HL-60 (cell line): Measurements from ENCODE around the gene NGLY1.

Experiments
- DNase-seq, 2 experiments: peaks; one replicate each; pipeline ENCODE4 v3.0.0-alpha.2; 2010 to 2020; ENCODE audit warnings: low read depth in 1 of 2, low spot score in 1 of 2
- H3K27ac ChIP-seq: fragments of 250-450 bp; sonication (Bioruptor Pico); replicated peaks from 2 replicates; pipeline ENCODE4 v1.5.1; 2020; ENCODE audit warnings: mild to moderate bottlenecking, moderate library complexity
- H3K27me3 ChIP-seq: fragments of 250-450 bp; sonication (Bioruptor Pico); 2 replicates; pipeline ENCODE4 v1.5.1; 2021; ENCODE audit warnings: mild to moderate bottlenecking, moderate library complexity; ENCODE audit not compliant: insufficient read depth, poor library complexity, severe bottlenecking
- H3K4me3 ChIP-seq: replicated peaks from 2 replicates; pipeline ENCODE4 v1.5.1; 2011; ENCODE audit warnings: mild to moderate bottlenecking, control low read depth, low read length; ENCODE audit not compliant: insufficient read depth
- GABPA ChIP-seq: IDR thresholded peaks from 2 replicates; pipeline ENCODE4 v1.6.1; 2012; ENCODE audit warnings: low read depth
- POLR2AphosphoS5 ChIP-seq: IDR thresholded peaks from 2 replicates; pipeline ENCODE4 v1.6.1; 2012; ENCODE audit warnings: low read depth
- SPI1 ChIP-seq: IDR thresholded peaks from 2 replicates; pipeline ENCODE4 v1.6.1; 2012; ENCODE audit warnings: low read depth, mild to moderate bottlenecking, borderline replicate concordance
- TF ChIP-seq, protein P1 (sequence below): IDR thresholded peaks from one replicate; pipeline ENCODE4 v1.5.1; 2011; ENCODE audit warnings: low read length, control low read depth, inconsistent platforms; ENCODE audit not compliant: insufficient read depth
- TF ChIP-seq, protein P2 (sequence below): IDR thresholded peaks from 2 replicates; pipeline ENCODE4 v1.6.1; 2012; ENCODE audit warnings: low read depth; ENCODE audit not compliant: insufficient replicate concordance

NGLY1 gene

GRCh38 chr3:25826510-25826909, 43.3 kb upstream of the NGLY1 start:
- H3K27ac ChIP-seq, result no peak overlapping the region
- TF ChIP-seq GABPA (no peak), SPI1 (no peak), POLR2AphosphoS5 (no peak)
- TF ChIP-seq, protein P1, sequence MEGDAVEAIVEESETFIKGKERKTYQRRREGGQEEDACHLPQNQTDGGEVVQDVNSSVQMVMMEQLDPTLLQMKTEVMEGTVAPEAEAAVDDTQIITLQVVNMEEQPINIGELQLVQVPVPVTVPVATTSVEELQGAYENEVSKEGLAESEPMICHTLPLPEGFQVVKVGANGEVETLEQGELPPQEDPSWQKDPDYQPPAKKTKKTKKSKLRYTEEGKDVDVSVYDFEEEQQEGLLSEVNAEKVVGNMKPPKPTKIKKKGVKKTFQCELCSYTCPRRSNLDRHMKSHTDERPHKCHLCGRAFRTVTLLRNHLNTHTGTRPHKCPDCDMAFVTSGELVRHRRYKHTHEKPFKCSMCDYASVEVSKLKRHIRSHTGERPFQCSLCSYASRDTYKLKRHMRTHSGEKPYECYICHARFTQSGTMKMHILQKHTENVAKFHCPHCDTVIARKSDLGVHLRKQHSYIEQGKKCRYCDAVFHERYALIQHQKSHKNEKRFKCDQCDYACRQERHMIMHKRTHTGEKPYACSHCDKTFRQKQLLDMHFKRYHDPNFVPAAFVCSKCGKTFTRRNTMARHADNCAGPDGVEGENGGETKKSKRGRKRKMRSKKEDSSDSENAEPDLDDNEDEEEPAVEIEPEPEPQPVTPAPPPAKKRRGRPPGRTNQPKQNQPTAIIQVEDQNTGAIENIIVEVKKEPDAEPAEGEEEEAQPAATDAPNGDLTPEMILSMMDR, result no peak
- TF ChIP-seq, protein P2, sequence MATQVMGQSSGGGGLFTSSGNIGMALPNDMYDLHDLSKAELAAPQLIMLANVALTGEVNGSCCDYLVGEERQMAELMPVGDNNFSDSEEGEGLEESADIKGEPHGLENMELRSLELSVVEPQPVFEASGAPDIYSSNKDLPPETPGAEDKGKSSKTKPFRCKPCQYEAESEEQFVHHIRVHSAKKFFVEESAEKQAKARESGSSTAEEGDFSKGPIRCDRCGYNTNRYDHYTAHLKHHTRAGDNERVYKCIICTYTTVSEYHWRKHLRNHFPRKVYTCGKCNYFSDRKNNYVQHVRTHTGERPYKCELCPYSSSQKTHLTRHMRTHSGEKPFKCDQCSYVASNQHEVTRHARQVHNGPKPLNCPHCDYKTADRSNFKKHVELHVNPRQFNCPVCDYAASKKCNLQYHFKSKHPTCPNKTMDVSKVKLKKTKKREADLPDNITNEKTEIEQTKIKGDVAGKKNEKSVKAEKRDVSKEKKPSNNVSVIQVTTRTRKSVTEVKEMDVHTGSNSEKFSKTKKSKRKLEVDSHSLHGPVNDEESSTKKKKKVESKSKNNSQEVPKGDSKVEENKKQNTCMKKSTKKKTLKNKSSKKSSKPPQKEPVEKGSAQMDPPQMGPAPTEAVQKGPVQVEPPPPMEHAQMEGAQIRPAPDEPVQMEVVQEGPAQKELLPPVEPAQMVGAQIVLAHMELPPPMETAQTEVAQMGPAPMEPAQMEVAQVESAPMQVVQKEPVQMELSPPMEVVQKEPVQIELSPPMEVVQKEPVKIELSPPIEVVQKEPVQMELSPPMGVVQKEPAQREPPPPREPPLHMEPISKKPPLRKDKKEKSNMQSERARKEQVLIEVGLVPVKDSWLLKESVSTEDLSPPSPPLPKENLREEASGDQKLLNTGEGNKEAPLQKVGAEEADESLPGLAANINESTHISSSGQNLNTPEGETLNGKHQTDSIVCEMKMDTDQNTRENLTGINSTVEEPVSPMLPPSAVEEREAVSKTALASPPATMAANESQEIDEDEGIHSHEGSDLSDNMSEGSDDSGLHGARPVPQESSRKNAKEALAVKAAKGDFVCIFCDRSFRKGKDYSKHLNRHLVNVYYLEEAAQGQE, result no peak
- H3K27me3 ChIP-seq, result no peaks in the 10 kb centered on the region
- H3K4me3 ChIP-seq, result no peak overlapping the region
- DNase-seq, result no peak

- TF ChIP-seq SPI1 (no peak), GABPA (no peak), POLR2AphosphoS5 (no peak)
- TF ChIP-seq, protein P1, result no peak
- TF ChIP-seq, protein P2, result no peak
- Histone ChIP-seq H3K27me3 (no peaks in the 10 kb centered on the region), H3K27ac (no peak overlapping the region), H3K4me3 (no peak overlapping the region)
- DNase-seq, result no peak
These were observed 40.1 kb upstream of the NGLY1 start for GRCh38 chr3:25823314-25823713.

DNA sequence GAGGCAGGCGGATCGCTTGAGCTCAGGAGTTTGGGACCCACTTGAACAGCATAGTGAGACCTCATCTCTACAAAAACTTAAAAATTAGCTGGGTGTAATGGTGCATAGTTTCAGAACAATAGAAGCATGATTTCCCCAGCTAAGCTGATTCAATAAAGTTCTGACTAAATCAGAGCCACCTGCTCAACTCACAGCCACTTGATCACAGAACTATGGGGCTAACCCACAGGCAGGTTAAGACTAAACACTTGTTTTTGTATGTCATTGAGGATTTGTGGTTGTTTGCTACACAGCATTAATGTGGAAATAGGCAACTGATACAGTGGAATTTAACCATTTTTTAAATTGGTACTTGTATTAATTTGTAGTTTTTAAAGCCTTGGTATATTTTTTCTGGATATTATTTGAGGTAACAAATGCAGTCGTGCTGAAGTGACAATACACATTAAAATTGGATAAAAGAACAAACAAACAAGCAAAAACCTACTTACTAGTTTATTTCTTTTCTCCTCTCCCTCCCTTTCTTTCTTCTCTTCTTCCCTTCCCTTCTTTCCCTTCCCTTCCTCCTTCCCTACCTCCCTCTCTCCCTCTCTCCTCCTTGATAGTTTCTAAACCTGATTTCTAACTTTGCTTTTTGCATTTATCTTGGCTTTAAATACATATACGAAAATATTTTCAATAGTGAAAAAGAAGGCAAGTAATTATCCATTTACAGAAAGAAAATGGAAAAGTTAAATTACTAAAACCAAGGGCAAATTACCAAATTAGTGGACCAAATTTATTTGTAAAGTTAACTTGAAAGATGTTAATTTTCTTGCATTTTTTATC, 38.7 kb upstream of the NGLY1 start:
- TF ChIP-seq, protein P2, result no peak
- TF ChIP-seq, protein P1, result no peak
- TF ChIP-seq SPI1 (no peak), GABPA (no peak), POLR2AphosphoS5 (no peak)
- H3K4me3 ChIP-seq, result no peak overlapping the region
- H3K27me3 ChIP-seq, result no peaks in the 10 kb centered on the region
- DNase-seq, result no peak
- H3K27ac ChIP-seq, result no peak overlapping the region
